H1 (cell line): ENCODE data around the gene DUOX1. TPM values are rescaled to one million over a fixed set of nuclear protein-coding genes. Genes with fewer than 3 reads are reported as not detected.

Source experiments
- CBX5 ChIP-seq: fragments of 300-800, 300-1000 bp; sonication (generic); IDR thresholded peaks from 2 replicates; pipeline ENCODE4 v1.7.1; 2016; ENCODE audit warnings: antibody characterized with exemption, low read length, low read depth
- E2F6 ChIP-seq: IDR thresholded peaks from 2 replicates; pipeline ENCODE4 v1.6.1; 2012; ENCODE audit warnings: inconsistent platforms
- GTF2F1 ChIP-seq: IDR thresholded peaks from 2 replicates; pipeline ENCODE4 v1.6.1; 2012; ENCODE audit warnings: low read depth, low read length, improper control_type of control experiment, borderline replicate concordance
- NANOG ChIP-seq: IDR thresholded peaks from 2 replicates; pipeline ENCODE4 v1.6.1; 2011; ENCODE audit warnings: low read length, low read depth, mild to moderate bottlenecking, inconsistent platforms; ENCODE audit not compliant: insufficient read depth, poor library complexity, severe bottlenecking
- POLR2AphosphoS5 ChIP-seq: IDR thresholded peaks from 2 replicates; pipeline ENCODE4 v1.6.1; 2011; ENCODE audit warnings: low read depth, low read length
- RFX5 ChIP-seq: IDR thresholded peaks from 2 replicates; pipeline ENCODE4 v1.6.1; 2011; ENCODE audit warnings: low read depth, low read length, improper control_type of control experiment, borderline replicate concordance
- YY1 ChIP-seq: IDR thresholded peaks from 2 replicates; pipeline ENCODE4 v1.6.1; 2011; ENCODE audit warnings: low read depth, mild to moderate bottlenecking, low read length
- polyA plus RNA-seq, 7 experiments: library from polyadenylated mRNA; depleted of rRNA in 3 of 7; stranded (reverse) in 5 of 7; unstranded in 2 of 7; fragments of >200 nt in 5 of 7; fragments of 200-250 nt in 2 of 7; gene quantifications; 1 replicate in 5 of 7; 2 replicates in 1 of 7; 4 replicates in 1 of 7; pipeline versions ENCODE4 v1.2.1 to v1.2.3, GENCODE V29; 2011 to 2013; ENCODE audit warnings: missing spikeins in 2 of 7, mixed read lengths in 2 of 7
- total RNA-seq: library from RNA; stranded (reverse); fragmentation: NEBNext Ultra II Directional; extraction: Animal tissue kit (Norgen Biotek cat#: 25700); gene quantifications from 2 replicates; pipeline ENCODE4 v1.2.1, GENCODE V29; 2021

DUOX1 gene
- total and polyA plus RNA-seq, 2 of the 8 experiments (the other 6 are each of a cell fraction or from before 2014, with no cell fraction given): 0.84 to 1.4 TPM

- TF ChIP-seq POLR2AphosphoS5: no peak
- no peak for TF ChIP-seq GTF2F1
- TF ChIP-seq YY1: no peak
- TF ChIP-seq CBX5: no peak
- TF ChIP-seq E2F6: no peak
- no peak for TF ChIP-seq RFX5
- no peak for TF ChIP-seq NANOG
- TF ChIP-seq, all 59 proteins: peak for 0
These were observed 37.9 kb downstream of the DUOX1 start (continued) for GRCh38 chr15:45167631-45168205.
